ENCODE results near the gene RSRC2.

- no peak for TF ChIP-seq FOXK2 (conservative IDR thresholded peaks at IDR 0.05 in 1 of 2, IDR thresholded peaks at IDR 0.05 in 1 of 2; ENCODE audit: low read depth in 2 of 2)
- TF ChIP-seq ELF1 (tag; IDR thresholded peaks at IDR 0.05), result no peak
- no peak for TF ChIP-seq RBM39 (optimal IDR thresholded peaks at IDR 0.05; ENCODE audit: low read depth, low read length)
- TF ChIP-seq TAF1 (IDR thresholded peaks at IDR 0.05; ENCODE audit: control insufficient read depth, extremely low read depth, insufficient read depth, low read length, severe bottlenecking), result no peak
- TF ChIP-seq CTCF (IDR thresholded peaks at IDR 0.05 in 2 of 3, conservative IDR thresholded peaks at IDR 0.05 in 1 of 3; ENCODE audit: insufficient read depth in 2 of 3, low read depth in 1 of 3, low read length in 3 of 3), result no peak
These were observed 58.8 kb downstream of the RSRC2 start for GRCh38 chr12:122467983-122468382.

Data from K562 (cell line).